A549 (cell line): Measurements from ENCODE around the gene BNIP5. TPM values are rescaled to one million over a fixed set of nuclear protein-coding genes. Genes with fewer than 3 reads are reported as not detected.

Source experiments
- ATAC-seq, 2 experiments: fragments of 200-7000 bp in 1 of 2; fragments of >200 bp in 1 of 2; cut with Nextera tagmentation in 1 of 2; cut with Tn5 transposase in 1 of 2; 3 replicates each; pipeline versions ENCODE4 v1.8.0 to v1.9.1; 2018 to 2020; ENCODE audit warnings: mild to moderate bottlenecking in 1 of 2, moderate library complexity in 1 of 2
- CTCF ChIA-PET: fragments of 300-600 bp; sonication (Branson Sonifier 250); formaldehyde crosslinking; extraction: SDS; loops from one replicate; lab custom pipeline; 2021; ENCODE audit warnings: antibody characterized with exemption, inconsistent platforms; lab: Yijun Ruan, JAX
- POLR2A ChIA-PET: fragments of 350-600 bp; formaldehyde crosslinking; extraction: SDS; loops from one replicate; lab custom pipeline; 2021; ENCODE audit warnings: antibody characterized with exemption, inconsistent platforms; lab: Yijun Ruan, JAX
- DNase-seq, 2 experiments: peaks; one replicate each; pipeline versions ENCODE4 v3.0.0 to v3.0.0-alpha.2; 2011 to 2016; ENCODE audit warnings: low read depth in 1 of 2, low spot score in 1 of 2
- FAIRE-seq: peaks from 2 replicates; lab custom pipeline; 2011; peaks lifted over from hg19 to GRCh38; lab: Jason Lieb, UNC
- H3K27ac ChIP-seq, 2 experiments: fragments of >200 bp; sonication (Bioruptor Twin); formaldehyde crosslinking; 3 replicates each; pipeline ENCODE4 v1.5.1; 2016 to 2017
- H3K4me1 ChIP-seq: fragments of >200 bp; sonication (Bioruptor Twin); formaldehyde crosslinking; 3 replicates; pipeline ENCODE4 v1.6.1; 2016
- H3K4me2 ChIP-seq: fragments of >200 bp; sonication (Bioruptor Twin); formaldehyde crosslinking; 3 replicates; pipeline ENCODE4 v1.6.1; 2016
- H3K4me3 ChIP-seq: fragments of >200 bp; sonication (Bioruptor Twin); formaldehyde crosslinking; 3 replicates; pipeline ENCODE4 v1.5.1; 2016
- H3K9me3 ChIP-seq: fragments of >200 bp; sonication (Bioruptor Twin); formaldehyde crosslinking; 3 replicates; pipeline ENCODE4 v1.6.1; 2016
- BHLHE40 ChIP-seq: IDR thresholded peaks from 2 replicates; pipeline ENCODE4 v1.6.1; 2012; ENCODE audit warnings: low read depth, low read length, inconsistent platforms
- CBX8 ChIP-seq: fragments of 200-600 bp; sonication (generic); IDR thresholded peaks from 2 replicates; pipeline ENCODE4 v1.6.1; 2016
- CEBPB ChIP-seq, 2 experiments: fragments of >200 bp in 1 of 2; sonication (Bioruptor Twin) in 1 of 2; formaldehyde crosslinking in 1 of 2; IDR thresholded peaks; 2 replicates each; pipeline ENCODE4 v1.6.1; 2012 to 2016
- CHD4 ChIP-seq: fragments of 200-600 bp; sonication (generic); IDR thresholded peaks from 2 replicates; pipeline ENCODE4 v1.6.1; 2016; ENCODE audit warnings: antibody characterized with exemption, mild to moderate bottlenecking, borderline replicate concordance
- EHF ChIP-seq: fragments of 250-450 bp; sonication (Bioruptor Pico); IDR thresholded peaks from 2 replicates; pipeline ENCODE4 v1.5.0; 2020; ENCODE audit warnings: mild to moderate bottlenecking
- EHMT2 ChIP-seq: fragments of 200-600 bp; sonication (generic); IDR thresholded peaks from 2 replicates; pipeline ENCODE4 v1.6.1; 2016; ENCODE audit warnings: antibody characterized with exemption, low read depth, mild to moderate bottlenecking, moderate library complexity
- GATA3 ChIP-seq: IDR thresholded peaks from 2 replicates; pipeline ENCODE4 v1.6.1; 2012; ENCODE audit warnings: borderline replicate concordance
- HOXA7 ChIP-seq: fragments of 250-450 bp; sonication (Bioruptor Pico); IDR thresholded peaks from 2 replicates; pipeline ENCODE4 v1.5.0; 2020; ENCODE audit warnings: mild to moderate bottlenecking, moderate library complexity
- HOXB13 ChIP-seq: fragments of 250-450 bp; sonication (Bioruptor Pico); IDR thresholded peaks from 2 replicates; pipeline ENCODE4 v1.5.0; 2020; ENCODE audit warnings: low read depth, mild to moderate bottlenecking, moderate library complexity
- HOXB5 ChIP-seq: fragments of 250-450 bp; sonication (Bioruptor Pico); IDR thresholded peaks from 2 replicates; pipeline ENCODE4 v1.5.0; 2020; ENCODE audit warnings: mild to moderate bottlenecking, moderate library complexity
- JUN ChIP-seq, 2 experiments: fragments of >200 bp; sonication (Bioruptor Twin); formaldehyde crosslinking; IDR thresholded peaks; 2 replicates in 1 of 2; 3 replicates in 1 of 2; pipeline ENCODE4 v1.6.1; 2016 to 2017
- JUNB ChIP-seq: fragments of >200 bp; sonication (Bioruptor Twin); formaldehyde crosslinking; IDR thresholded peaks from 2 replicates; pipeline ENCODE4 v1.6.1; 2016
- MAFK ChIP-seq: fragments of 450-650 bp; IDR thresholded peaks from 2 replicates; pipeline ENCODE4 v1.6.1; 2014; ENCODE audit not compliant: partially characterized antibody
- MAZ ChIP-seq: fragments of 150-350 bp; IDR thresholded peaks from 2 replicates; pipeline ENCODE4 v1.6.1; 2014; ENCODE audit warnings: antibody characterized with exemption, low read depth, low read length, borderline replicate concordance
- NFE2L2 ChIP-seq: fragments of 150-350 bp; conservative IDR thresholded peaks from 2 replicates; pipeline ENCODE4 v1.6.1; 2014; ENCODE audit warnings: low read length
- NR3C1 ChIP-seq: fragments of >200 bp; sonication (Bioruptor Twin); formaldehyde crosslinking; IDR thresholded peaks from 3 replicates; pipeline ENCODE4 v1.6.1; 2017
- TFCP2L1 ChIP-seq: fragments of 250-450 bp; sonication (Bioruptor Pico); IDR thresholded peaks from 2 replicates; pipeline ENCODE4 v1.5.0; 2021; ENCODE audit warnings: mild to moderate bottlenecking
- ZC3H11A ChIP-seq: fragments of 450-650 bp; IDR thresholded peaks from 2 replicates; pipeline ENCODE4 v1.6.1; 2014; ENCODE audit warnings: antibody characterized with exemption, mild to moderate bottlenecking
- ZNF302 ChIP-seq: fragments of 250-450 bp; sonication (Bioruptor Pico); IDR thresholded peaks from 2 replicates; pipeline ENCODE4 v1.9.0; 2021; ENCODE audit warnings: inconsistent platforms, mild to moderate bottlenecking, moderate library complexity
- ZSCAN20 ChIP-seq: fragments of 250-450 bp; sonication (Bioruptor Pico); IDR thresholded peaks from 2 replicates; pipeline ENCODE4 v1.8.0; 2022; ENCODE audit warnings: mild to moderate bottlenecking, moderate library complexity
- WGBS: methylation state at CpG from one replicate; pipeline ENCODE4 v1.1.6; 2017; ENCODE audit errors: missing lambda C conversion rate; 5-methylcytosine and 5-hydroxymethylcytosine counted together
- polyA plus RNA-seq, 4 experiments: library from polyadenylated mRNA; depleted of rRNA in 3 of 4; stranded (reverse); fragments of >200 nt; fragmentation: RNase III in 1 of 4; extraction: RNeasy Plus Mini Kit Qiagen cat#74134 plus additional on column Dnase treatment in 1 of 4; gene quantifications; 2 replicates in 3 of 4; 3 replicates in 1 of 4; pipeline ENCODE4 v1.2.3, GENCODE V29; 2011 to 2017
- TF ChIP-seq, protein P1 (sequence below): IDR thresholded peaks from 2 replicates; pipeline ENCODE4 v1.6.1; 2012; ENCODE audit warnings: low read depth, borderline replicate concordance
- TF ChIP-seq, protein P2 (sequence below): fragments of >200 bp; sonication (Bioruptor Twin); formaldehyde crosslinking; IDR thresholded peaks from 3 replicates; pipeline ENCODE4 v1.5.1; 2016
- TF ChIP-seq, protein P3 (sequence below): fragments of 250-450 bp; sonication (Bioruptor Pico); IDR thresholded peaks from 2 replicates; pipeline ENCODE4 v1.5.0; 2021; ENCODE audit warnings: mild to moderate bottlenecking, moderate library complexity, borderline replicate concordance

The BNIP5 gene
- polyA plus RNA-seq, 2 of the 4 experiments (the other 2 are of a cell fraction), result not detected

DNA sequence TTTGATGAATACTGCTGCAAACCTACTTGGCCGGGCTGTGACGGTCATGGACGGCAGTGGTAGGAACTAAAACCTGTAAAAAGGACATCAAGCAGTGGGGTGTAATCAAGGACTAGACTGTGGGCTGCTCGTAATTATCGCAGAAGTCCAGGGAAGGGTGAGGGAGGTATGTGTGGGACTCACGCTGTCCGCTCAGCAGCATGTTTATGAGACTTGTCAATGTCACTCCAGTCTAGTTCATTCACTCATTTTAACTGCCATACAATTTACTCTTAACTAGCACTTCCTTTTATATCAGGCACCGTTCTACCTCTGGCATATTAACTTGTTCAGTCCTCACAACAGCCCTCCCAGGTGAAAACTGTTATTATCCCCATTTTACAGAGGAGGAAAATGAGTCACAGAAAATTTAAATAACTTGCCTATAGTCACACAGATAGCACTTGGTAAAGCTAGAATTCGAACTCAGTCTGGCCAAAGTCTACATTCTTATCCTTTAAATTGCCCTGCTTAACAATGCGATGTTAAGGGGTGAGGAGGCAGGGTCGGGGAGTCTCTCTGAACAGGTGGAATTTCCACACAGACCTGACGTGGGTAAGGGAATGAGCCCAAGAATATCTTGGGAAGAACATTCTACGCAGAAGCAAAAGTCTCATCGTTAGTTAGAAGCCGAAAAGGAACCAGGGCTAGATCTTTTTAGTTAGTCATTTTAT lies 62.7 kb downstream of the BNIP5 start (continued):
- no peak for TF ChIP-seq CBX8
- TF ChIP-seq HOXB5 (CRISPR knock-in tag), result no peak
- no peak for TF ChIP-seq ZSCAN20 (CRISPR knock-in tag)
- TF ChIP-seq EHF (CRISPR knock-in tag), result no peak

DNA sequence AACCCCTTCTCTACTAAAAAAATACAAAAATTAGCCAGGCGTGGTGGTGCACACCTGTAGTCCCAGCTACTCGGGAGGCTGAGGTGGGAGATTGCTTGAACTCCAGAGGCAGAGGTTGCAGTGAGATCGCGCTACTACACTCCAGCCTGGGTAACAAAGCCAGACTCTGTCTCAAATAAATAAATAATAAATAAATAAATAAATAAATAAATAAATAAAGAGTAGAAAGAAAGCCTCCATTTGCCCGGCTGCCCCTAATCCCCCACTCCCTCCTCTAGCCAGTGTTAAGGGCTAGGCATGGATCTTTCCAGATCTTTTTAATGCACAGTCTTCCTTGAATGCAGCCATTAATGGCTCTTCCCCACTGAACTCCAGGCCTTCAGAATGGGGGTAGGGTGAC lies 63.6 kb downstream of the BNIP5 start:
- TF ChIP-seq, protein P1, sequence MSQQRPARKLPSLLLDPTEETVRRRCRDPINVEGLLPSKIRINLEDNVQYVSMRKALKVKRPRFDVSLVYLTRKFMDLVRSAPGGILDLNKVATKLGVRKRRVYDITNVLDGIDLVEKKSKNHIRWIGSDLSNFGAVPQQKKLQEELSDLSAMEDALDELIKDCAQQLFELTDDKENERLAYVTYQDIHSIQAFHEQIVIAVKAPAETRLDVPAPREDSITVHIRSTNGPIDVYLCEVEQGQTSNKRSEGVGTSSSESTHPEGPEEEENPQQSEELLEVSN, result no peak
- no peak for TF ChIP-seq BHLHE40
- TF ChIP-seq MAFK, result no peak
- TF ChIP-seq ZC3H11A, result peak; percentile 32
- no peak for TF ChIP-seq MAZ
- H3K9me3 ChIP-seq, result no peaks in the 10 kb centered on the region
- POLR2A ChIA-PET, result no interaction called here
- H3K27ac ChIP-seq, result no peak overlapping the region
- H3K4me1 ChIP-seq, result no peaks in the 10 kb centered on the region
- no peak for DNase-seq
- no peak overlapping the region for H3K4me3 ChIP-seq
- WGBS, result 74% methylated on average over 5 of the region's 5 CpGs
- CTCF ChIA-PET, result no interaction called here
- no peak for ATAC-seq
- no peak overlapping the region for H3K4me2 ChIP-seq
- no peak for FAIRE-seq

DNA sequence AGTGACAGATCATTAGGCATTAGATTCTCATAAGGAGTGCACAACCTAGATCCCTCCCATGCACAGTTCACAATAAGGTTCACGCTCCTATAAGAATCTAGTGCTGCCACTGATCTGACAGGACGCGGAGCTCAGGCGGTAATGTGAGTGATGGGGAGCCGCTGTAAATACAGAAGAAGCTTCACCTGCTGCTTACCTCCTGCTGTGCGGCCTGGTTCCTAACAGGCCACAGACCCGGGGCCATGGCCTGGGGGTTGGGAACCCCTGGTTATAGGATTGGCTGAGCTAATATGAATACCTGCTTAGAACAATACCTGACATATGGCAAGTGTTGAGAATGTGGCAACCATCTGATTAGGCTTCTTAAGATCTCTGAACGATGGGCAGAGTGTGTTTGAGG lies 64.5 kb downstream of the BNIP5 start:
- TF ChIP-seq GATA3 (no peak), JUNB (no peak), ZNF302 (no peak), TFCP2L1 (CRISPR knock-in tag) (no peak), JUN (IDR thresholded peaks at IDR 0.05) (no peak)
- H3K4me1 ChIP-seq, result no peaks in the 10 kb centered on the region
- DNase-seq (no peak), ATAC-seq (no peak), FAIRE-seq (no peak)
- H3K4me2 ChIP-seq, result no peak overlapping the region
- 71% methylated on average over 8 of the region's 8 CpGs for WGBS
- no peaks in the 10 kb centered on the region for H3K9me3 ChIP-seq
- ChIA-PET CTCF (interaction anchor here (1.7 kb wide), 1 partner anchor 8 kb away, joined by 4 read pairs; no protein-coding TSS in a partner anchor), POLR2A (no interaction called here)
- no peak overlapping the region for H3K4me3 ChIP-seq
- no peak overlapping the region for H3K27ac ChIP-seq

DNA sequence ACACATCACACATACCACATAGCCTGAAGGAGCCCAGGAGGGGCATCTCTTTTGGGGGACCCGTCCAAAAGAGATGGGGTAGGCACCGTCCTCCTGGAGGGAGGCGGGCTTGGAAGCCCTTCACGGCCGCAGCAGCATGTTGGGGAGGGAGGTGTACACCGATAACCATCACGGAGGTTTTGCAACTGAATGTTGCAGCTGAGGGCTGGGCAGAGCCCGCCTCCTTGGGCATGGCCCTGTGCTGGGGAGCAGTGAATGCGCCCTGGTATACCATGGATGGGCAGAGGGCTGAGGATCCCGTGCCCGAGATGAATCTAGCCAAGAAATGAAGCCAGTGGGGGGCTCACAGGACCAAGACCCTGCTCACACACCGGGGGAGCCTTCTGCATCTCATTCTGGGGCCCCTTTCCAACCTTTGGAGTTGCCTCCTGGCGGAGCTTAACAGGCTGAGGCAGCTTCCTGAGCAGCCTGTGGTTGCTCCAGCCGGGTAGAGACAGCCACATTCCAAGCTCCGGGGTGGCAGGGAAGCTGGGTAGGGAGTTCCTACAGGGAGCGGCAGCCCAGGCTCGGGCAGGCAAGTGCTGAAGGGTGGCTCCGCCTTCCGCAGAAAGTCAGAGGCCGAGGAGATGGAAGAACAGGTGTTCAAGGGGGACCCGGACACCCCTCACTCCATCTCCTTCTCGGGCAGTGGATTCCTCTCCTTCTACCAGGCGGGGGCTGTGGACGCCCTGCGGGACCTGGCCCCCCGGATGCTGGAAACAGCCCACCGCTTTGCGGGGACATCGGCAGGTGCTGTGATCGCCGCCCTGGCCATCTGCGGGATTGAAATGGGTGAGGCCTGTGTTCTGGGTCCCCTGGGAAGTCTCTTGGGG lies 66.6 kb downstream of the BNIP5 start, which contains the start of gene PNPLA1:
Gene PNPLA1 (plus strand): TSS at position 227 of the 872 bp plus-strand sequence. CDS start 400 bp downstream, at position 627.
- ATAC-seq, result peak in 1 of 2 experiments; percentile 50; a peak in 3 of 6 replicates
- FAIRE-seq, result no peak
- H3K4me3 ChIP-seq, result no peak within 1 kb of the TSS
- 51% methylated on average over 21 of the region's 32 CpGs for WGBS
- H3K4me2 ChIP-seq, result no peak within 1 kb of the TSS
- H3K4me1 ChIP-seq, result no peaks in the 10 kb centered on the region
- H3K27ac ChIP-seq, result no peak within 1 kb of the TSS
- POLR2A ChIA-PET, result no interaction called here
- DNase-seq, result no peak
- CTCF ChIA-PET, result interaction anchor here (0.9 kb wide), 1 partner anchor 32 kb away, joined by 3 read pairs; no protein-coding TSS in a partner anchor
- TF ChIP-seq, protein P2, sequence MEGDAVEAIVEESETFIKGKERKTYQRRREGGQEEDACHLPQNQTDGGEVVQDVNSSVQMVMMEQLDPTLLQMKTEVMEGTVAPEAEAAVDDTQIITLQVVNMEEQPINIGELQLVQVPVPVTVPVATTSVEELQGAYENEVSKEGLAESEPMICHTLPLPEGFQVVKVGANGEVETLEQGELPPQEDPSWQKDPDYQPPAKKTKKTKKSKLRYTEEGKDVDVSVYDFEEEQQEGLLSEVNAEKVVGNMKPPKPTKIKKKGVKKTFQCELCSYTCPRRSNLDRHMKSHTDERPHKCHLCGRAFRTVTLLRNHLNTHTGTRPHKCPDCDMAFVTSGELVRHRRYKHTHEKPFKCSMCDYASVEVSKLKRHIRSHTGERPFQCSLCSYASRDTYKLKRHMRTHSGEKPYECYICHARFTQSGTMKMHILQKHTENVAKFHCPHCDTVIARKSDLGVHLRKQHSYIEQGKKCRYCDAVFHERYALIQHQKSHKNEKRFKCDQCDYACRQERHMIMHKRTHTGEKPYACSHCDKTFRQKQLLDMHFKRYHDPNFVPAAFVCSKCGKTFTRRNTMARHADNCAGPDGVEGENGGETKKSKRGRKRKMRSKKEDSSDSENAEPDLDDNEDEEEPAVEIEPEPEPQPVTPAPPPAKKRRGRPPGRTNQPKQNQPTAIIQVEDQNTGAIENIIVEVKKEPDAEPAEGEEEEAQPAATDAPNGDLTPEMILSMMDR, result no peak
- TF ChIP-seq NFE2L2 (no peak), CHD4 (no peak), HOXA7 (CRISPR knock-in tag) (no peak), NR3C1 (no peak), CEBPB (IDR thresholded peaks at IDR 0.05) (no peak), HOXB13 (CRISPR knock-in tag) (no peak), EHMT2 (no peak)
- TF ChIP-seq, protein P3, sequence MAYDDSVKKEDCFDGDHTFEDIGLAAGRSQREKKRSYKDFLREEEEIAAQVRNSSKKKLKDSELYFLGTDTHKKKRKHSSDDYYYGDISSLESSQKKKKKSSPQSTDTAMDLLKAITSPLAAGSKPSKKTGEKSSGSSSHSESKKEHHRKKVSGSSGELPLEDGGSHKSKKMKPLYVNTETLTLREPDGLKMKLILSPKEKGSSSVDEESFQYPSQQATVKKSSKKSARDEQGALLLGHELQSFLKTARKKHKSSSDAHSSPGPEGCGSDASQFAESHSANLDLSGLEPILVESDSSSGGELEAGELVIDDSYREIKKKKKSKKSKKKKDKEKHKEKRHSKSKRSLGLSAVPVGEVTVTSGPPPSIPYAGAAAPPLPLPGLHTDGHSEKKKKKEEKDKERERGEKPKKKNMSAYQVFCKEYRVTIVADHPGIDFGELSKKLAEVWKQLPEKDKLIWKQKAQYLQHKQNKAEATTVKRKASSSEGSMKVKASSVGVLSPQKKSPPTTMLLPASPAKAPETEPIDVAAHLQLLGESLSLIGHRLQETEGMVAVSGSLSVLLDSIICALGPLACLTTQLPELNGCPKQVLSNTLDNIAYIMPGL (CRISPR knock-in tag), result no peak
- no peaks in the 10 kb centered on the region; the same call in 2 of the 3 replicates for H3K9me3 ChIP-seq
